Cardiac muscle cell (in vitro differentiated cells and primary cell): ENCODE measurements around the gene CTSE. TPM values are rescaled to one million over a fixed set of nuclear protein-coding genes. Genes with fewer than 3 reads are reported as not detected.
"Not testable (repeated sequence)": the region's sequence is repeated elsewhere in the genome, so short reads cannot be mapped to it uniquely, and the experiment has no call there.

Experiments used
- DNase-seq, 2 donors: peaks; one replicate each; pipeline versions ENCODE4 v3.0.0 to v3.0.0-alpha.2; 2010 to 2017; ENCODE audit warnings: low read depth in 1 of 2, low spot score in 1 of 2
- H3K27ac ChIP-seq: fragments of 200-600 bp; sonication (generic); 2 replicates; pipeline ENCODE4 v1.5.1; 2016
- H3K27me3 ChIP-seq: fragments of 200-600 bp; sonication (generic); 2 replicates; pipeline ENCODE4 v1.6.0; 2016; ENCODE audit warnings: control low read depth
- H3K36me3 ChIP-seq: fragments of 200-600 bp; sonication (generic); 2 replicates; pipeline ENCODE4 v1.5.1; 2016; ENCODE audit warnings: control low read depth
- H3K4me1 ChIP-seq: fragments of 200-600 bp; sonication (generic); 2 replicates; pipeline ENCODE4 v1.8.1; 2017; ENCODE audit warnings: low read depth, mild to moderate bottlenecking, mixed run types
- H3K4me3 ChIP-seq: fragments of 200-600 bp; sonication (generic); 2 replicates; pipeline ENCODE4 v1.5.1; 2016; ENCODE audit warnings: mild to moderate bottlenecking
- H3K9me3 ChIP-seq: fragments of 200-600 bp; sonication (generic); 2 replicates; pipeline ENCODE4 v1.5.1; 2017; ENCODE audit warnings: low read depth, mild to moderate bottlenecking, control low read depth
- CTCF ChIP-seq: IDR thresholded peaks from 2 replicates; pipeline ENCODE4 v1.5.1; 2012; ENCODE audit warnings: low read depth, mild to moderate bottlenecking, low read length
- polyA plus RNA-seq: library from polyadenylated mRNA; unstranded; fragments of >200 nt; fragmentation: Nextera tagmentation; extraction: Ambion mirVana; gene quantifications from 2 replicates; pipeline ENCODE4 v1.2.1, GENCODE V29; 2016
- total RNA-seq: library from RNA; depleted of rRNA; stranded (reverse); fragments of >200 nt; gene quantifications from 2 replicates; pipeline ENCODE4 v1.2.3, GENCODE V29; 2016

The CTSE gene
- total and polyA plus RNA-seq, 2 experiments from 2014 or later: not detected

- Histone ChIP-seq H3K9me3 (no peaks in the 10 kb centered on the region), H3K27ac (peak within 1 kb of the TSS; percentile 85), H3K27me3 (no peaks in the 10 kb centered on the region), H3K4me3 (no peak within 1 kb of the TSS), H3K4me1 (peaks cover 32% of the 10 kb centered on the region), H3K36me3 (no peaks in the 10 kb centered on the region)
- DNase-seq: peak; percentile 35 to 84
- no peak for TF ChIP-seq CTCF
These were observed 20.6 kb downstream of the CTSE start, which contains the start of gene RAB7B for GRCh38 chr1:206002871-206003801. TSS of gene RAB7B (minus strand) at chr1:206003395. CDS start at chr1:205994135, 9,260 bp downstream.

GRCh38 chr1:206002160-206002559, 21.5 kb downstream of the CTSE start:
- Histone ChIP-seq H3K27ac (no peak overlapping the region), H3K36me3 (no peaks in the 10 kb centered on the region), H3K4me3 (no peak overlapping the region), H3K9me3 (no peaks in the 10 kb centered on the region), H3K27me3 (no peaks in the 10 kb centered on the region), H3K4me1 (peaks cover 35% of the 10 kb centered on the region)
- DNase-seq: no peak
- no peak for TF ChIP-seq CTCF

GRCh38 chr1:206001476-206001888, 22.2 kb downstream of the CTSE start:
- peak in 1 of 2 donors; percentile 94 for DNase-seq
- Histone ChIP-seq H3K9me3 (no peaks in the 10 kb centered on the region), H3K4me3 (no peak overlapping the region), H3K27ac (no peak overlapping the region), H3K4me1 (peaks cover 35% of the 10 kb centered on the region), H3K27me3 (no peaks in the 10 kb centered on the region), H3K36me3 (no peaks in the 10 kb centered on the region)
- TF ChIP-seq CTCF: no peak

GRCh38 chr1:206000641-206001339, 22.9 kb downstream of the CTSE start:
- H3K36me3 ChIP-seq: no peaks in the 10 kb centered on the region
- peak in 1 of 2 donors; percentile 36 for DNase-seq
- no peak overlapping the region for H3K4me3 ChIP-seq
- H3K27me3 ChIP-seq: no peaks in the 10 kb centered on the region
- no peaks in the 10 kb centered on the region for H3K9me3 ChIP-seq
- no peak for TF ChIP-seq CTCF
- no peak overlapping the region for H3K27ac ChIP-seq
- peaks cover 35% of the 10 kb centered on the region for H3K4me1 ChIP-seq

GRCh38 chr1:205998457-205999241, 25.0 kb downstream of the CTSE start:
- Histone ChIP-seq H3K4me1 (peaks cover 27% of the 10 kb centered on the region), H3K36me3 (no peaks in the 10 kb centered on the region), H3K9me3 (no peaks in the 10 kb centered on the region), H3K27ac (peak overlapping the region; percentile 95), H3K4me3 (no peak overlapping the region), H3K27me3 (no peaks in the 10 kb centered on the region)
- TF ChIP-seq CTCF: no peak
- DNase-seq: peak in 1 of 2 donors; percentile 89

- H3K9me3 ChIP-seq, H3K27me3 ChIP-seq, H3K4me3 ChIP-seq, DNase-seq, H3K36me3 ChIP-seq, H3K27ac ChIP-seq: not testable (repeated sequence)
- H3K4me1 ChIP-seq: peaks cover 13% of the 10 kb centered on the region
These were observed 27.1 kb downstream of the CTSE start for GRCh38 chr1:205996641-205997040.
